ENCODE measurements around the gene ILKAP.

ILKAP gene

GRCh38 chr2:238141541-238142318 is 61.8 kb downstream of the ILKAP start:
- Histone ChIP-seq H3K36me3 (ENCODE audit: control insufficient read depth in 1 of 2, insufficient read depth in 2 of 2, low read length in 2 of 2) (no peaks in the 10 kb centered on the region), H3K9me3 (ENCODE audit: control insufficient read depth in 1 of 2, low read length in 2 of 2) (no peaks in the 10 kb centered on the region), H3K4me1 (ENCODE audit: control insufficient read depth in 1 of 2, insufficient read depth in 2 of 2, low read length in 2 of 2) (peaks cover 22 to 38% of the 10 kb centered on the region in 2 donors), H3K27ac (ENCODE audit: low read depth, low read length) (no peak overlapping the region), H3K9ac (ENCODE audit: low read depth in 1 of 2, low read length in 2 of 2) (no peak overlapping the region), H3K27me3 (ENCODE audit: control insufficient read depth in 1 of 2, insufficient read depth in 2 of 2, low read length in 2 of 2) (no peaks in the 10 kb centered on the region), H3K4me3 (ENCODE audit: low read depth in 1 of 2, low read length in 2 of 2) (no peak overlapping the region)

- no peak overlapping the region for H3K9ac ChIP-seq (ENCODE audit: low read depth in 1 of 2, low read length in 2 of 2)
- peaks cover 22 to 38% of the 10 kb centered on the region in 2 donors for H3K4me1 ChIP-seq (ENCODE audit: control insufficient read depth in 1 of 2, insufficient read depth in 2 of 2, low read length in 2 of 2)
- H3K27me3 ChIP-seq (ENCODE audit: control insufficient read depth in 1 of 2, insufficient read depth in 2 of 2, low read length in 2 of 2), result no peaks in the 10 kb centered on the region
- no peak overlapping the region for H3K4me3 ChIP-seq (ENCODE audit: low read depth in 1 of 2, low read length in 2 of 2)
- H3K9me3 ChIP-seq (ENCODE audit: control insufficient read depth in 1 of 2, low read length in 2 of 2), result no peaks in the 10 kb centered on the region
- H3K36me3 ChIP-seq (ENCODE audit: control insufficient read depth in 1 of 2, insufficient read depth in 2 of 2, low read length in 2 of 2), result no peaks in the 10 kb centered on the region
- no peak overlapping the region for H3K27ac ChIP-seq (ENCODE audit: low read depth, low read length)
These were observed 62.6 kb downstream of the ILKAP start for GRCh38 chr2:238140721-238141540.

- Histone ChIP-seq H3K4me1 (ENCODE audit: control insufficient read depth in 1 of 2, insufficient read depth in 2 of 2, low read length in 2 of 2) (peaks cover 22 to 38% of the 10 kb centered on the region in 2 donors), H3K36me3 (ENCODE audit: control insufficient read depth in 1 of 2, insufficient read depth in 2 of 2, low read length in 2 of 2) (no peaks in the 10 kb centered on the region), H3K4me3 (ENCODE audit: low read depth in 1 of 2, low read length in 2 of 2) (no peak overlapping the region), H3K9me3 (ENCODE audit: control insufficient read depth in 1 of 2, low read length in 2 of 2) (no peaks in the 10 kb centered on the region), H3K27ac (ENCODE audit: low read depth, low read length) (no peak overlapping the region), H3K27me3 (ENCODE audit: control insufficient read depth in 1 of 2, insufficient read depth in 2 of 2, low read length in 2 of 2) (no peaks in the 10 kb centered on the region), H3K9ac (ENCODE audit: low read depth in 1 of 2, low read length in 2 of 2) (no peak overlapping the region)
These were observed 63.5 kb downstream of the ILKAP start for GRCh38 chr2:238140040-238140439.

GRCh38 chr2:238139196-238140039 is 64.1 kb downstream of the ILKAP start:
- no peak overlapping the region for H3K27ac ChIP-seq (ENCODE audit: low read depth, low read length)
- no peaks in the 10 kb centered on the region for H3K9me3 ChIP-seq (ENCODE audit: control insufficient read depth in 1 of 2, low read length in 2 of 2)
- no peak overlapping the region for H3K9ac ChIP-seq (ENCODE audit: low read depth in 1 of 2, low read length in 2 of 2)
- H3K4me1 ChIP-seq (ENCODE audit: control insufficient read depth in 1 of 2, insufficient read depth in 2 of 2, low read length in 2 of 2), result peaks cover 22 to 38% of the 10 kb centered on the region in 2 donors
- H3K27me3 ChIP-seq (ENCODE audit: control insufficient read depth in 1 of 2, insufficient read depth in 2 of 2, low read length in 2 of 2), result no peaks in the 10 kb centered on the region
- no peak overlapping the region for H3K4me3 ChIP-seq (ENCODE audit: low read depth in 1 of 2, low read length in 2 of 2)
- H3K36me3 ChIP-seq (ENCODE audit: control insufficient read depth in 1 of 2, insufficient read depth in 2 of 2, low read length in 2 of 2), result no peaks in the 10 kb centered on the region

GRCh38 chr2:238138331-238139195 is 64.9 kb downstream of the ILKAP start, which contains the start of gene KLHL30:
Gene KLHL30 (plus strand): TSS chr2:238138668. CDS start chr2:238140755, 2,087 bp downstream.
- Histone ChIP-seq H3K9me3 (ENCODE audit: control insufficient read depth in 1 of 2, low read length in 2 of 2) (no peaks in the 10 kb centered on the region), H3K36me3 (ENCODE audit: control insufficient read depth in 1 of 2, insufficient read depth in 2 of 2, low read length in 2 of 2) (no peaks in the 10 kb centered on the region), H3K27ac (ENCODE audit: low read depth, low read length) (no peak within 1 kb of the TSS), H3K4me1 (ENCODE audit: control insufficient read depth in 1 of 2, insufficient read depth in 2 of 2, low read length in 2 of 2) (peaks cover 17 to 34% of the 10 kb centered on the region in 2 donors), H3K9ac (ENCODE audit: low read depth in 1 of 2, low read length in 2 of 2) (no peak within 1 kb of the TSS), H3K27me3 (ENCODE audit: control insufficient read depth in 1 of 2, insufficient read depth in 2 of 2, low read length in 2 of 2) (no peaks in the 10 kb centered on the region), H3K4me3 (ENCODE audit: low read depth in 1 of 2, low read length in 2 of 2) (no peak within 1 kb of the TSS)

- no peaks in the 10 kb centered on the region for H3K27me3 ChIP-seq (ENCODE audit: control insufficient read depth in 1 of 2, insufficient read depth in 2 of 2, low read length in 2 of 2)
- no peaks in the 10 kb centered on the region for H3K9me3 ChIP-seq (ENCODE audit: control insufficient read depth in 1 of 2, low read length in 2 of 2)
- no peak overlapping the region for H3K27ac ChIP-seq (ENCODE audit: low read depth, low read length)
- H3K4me1 ChIP-seq (ENCODE audit: control insufficient read depth in 1 of 2, insufficient read depth in 2 of 2, low read length in 2 of 2), result peaks cover 15 to 29% of the 10 kb centered on the region in 2 donors
- no peaks in the 10 kb centered on the region for H3K36me3 ChIP-seq (ENCODE audit: control insufficient read depth in 1 of 2, insufficient read depth in 2 of 2, low read length in 2 of 2)
- H3K9ac ChIP-seq (ENCODE audit: low read depth in 1 of 2, low read length in 2 of 2), result no peak overlapping the region
- H3K4me3 ChIP-seq (ENCODE audit: low read depth in 1 of 2, low read length in 2 of 2), result no peak overlapping the region
These were observed 65.6 kb downstream of the ILKAP start for GRCh38 chr2:238137885-238138284.

- Histone ChIP-seq H3K9me3 (ENCODE audit: control insufficient read depth in 1 of 2, low read length in 2 of 2) (no peaks in the 10 kb centered on the region), H3K36me3 (ENCODE audit: control insufficient read depth in 1 of 2, insufficient read depth in 2 of 2, low read length in 2 of 2) (no peaks in the 10 kb centered on the region), H3K4me1 (ENCODE audit: control insufficient read depth in 1 of 2, insufficient read depth in 2 of 2, low read length in 2 of 2) (peaks cover 7 to 20% of the 10 kb centered on the region in 2 donors), H3K27ac (ENCODE audit: low read depth, low read length) (no peak overlapping the region), H3K4me3 (ENCODE audit: low read depth in 1 of 2, low read length in 2 of 2) (no peak overlapping the region), H3K9ac (ENCODE audit: low read depth in 1 of 2, low read length in 2 of 2) (no peak overlapping the region), H3K27me3 (ENCODE audit: control insufficient read depth in 1 of 2, insufficient read depth in 2 of 2, low read length in 2 of 2) (no peaks in the 10 kb centered on the region)
These were observed 66.5 kb downstream of the ILKAP start for GRCh38 chr2:238136820-238137537.

GRCh38 chr2:238135601-238136150 is 67.8 kb downstream of the ILKAP start:
- no peak overlapping the region for H3K27ac ChIP-seq (ENCODE audit: low read depth, low read length)

More at GRCh38 chr2:238135601-238136150, 67.8 kb downstream of the ILKAP start:
- H3K9me3 ChIP-seq (ENCODE audit: control insufficient read depth in 1 of 2, low read length in 2 of 2), result no peaks in the 10 kb centered on the region
- no peak overlapping the region for H3K4me3 ChIP-seq (ENCODE audit: low read depth in 1 of 2, low read length in 2 of 2)
- H3K36me3 ChIP-seq (ENCODE audit: control insufficient read depth in 1 of 2, insufficient read depth in 2 of 2, low read length in 2 of 2), result no peaks in the 10 kb centered on the region
- no peaks in the 10 kb centered on the region for H3K27me3 ChIP-seq (ENCODE audit: control insufficient read depth in 1 of 2, insufficient read depth in 2 of 2, low read length in 2 of 2)
- peaks cover 0 to 7% of the 10 kb centered on the region in 2 donors for H3K4me1 ChIP-seq (ENCODE audit: control insufficient read depth in 1 of 2, insufficient read depth in 2 of 2, low read length in 2 of 2)
- no peak overlapping the region for H3K9ac ChIP-seq (ENCODE audit: low read depth in 1 of 2, low read length in 2 of 2)
